Measurements from ENCODE around the gene CREB5. TPM values are rescaled to one million over a fixed set of nuclear protein-coding genes. Genes with fewer than 3 reads are reported as not detected.

The CREB5 gene
- total RNA-seq, 1 donor from 2014 or later: 13.6 TPM

GRCh38 chr7:28373990-28374389 lies 38.3 kb upstream of the CREB5 start:
- Mint-ChIP-seq H3K27ac (no peak overlapping the region), H3K36me3 (no peaks in the 10 kb centered on the region), H3K4me1 (no peaks in the 10 kb centered on the region), H3K27me3 (ENCODE audit: low read depth) (peaks cover 2% of the 10 kb centered on the region), H3K4me3 (no peak overlapping the region), H3K9me3 (no peaks in the 10 kb centered on the region)
- TF ChIP-seq CTCF (IDR thresholded peaks at IDR 0.05; ENCODE audit: unreplicated experiment): no peak
- DNase-seq (ENCODE audit: low spot score in 2 of 2, unreplicated experiment in 2 of 2): no peak

- Mint-ChIP-seq H3K36me3 (no peaks in the 10 kb centered on the region), H3K27me3 (ENCODE audit: low read depth) (peaks cover 2% of the 10 kb centered on the region), H3K27ac (no peak overlapping the region), H3K9me3 (no peaks in the 10 kb centered on the region), H3K4me3 (no peak overlapping the region), H3K4me1 (no peaks in the 10 kb centered on the region)
- no peak for DNase-seq (ENCODE audit: low spot score in 2 of 2, unreplicated experiment in 2 of 2)
- no peak for TF ChIP-seq CTCF (IDR thresholded peaks at IDR 0.05; ENCODE audit: unreplicated experiment)
These were observed 36.6 kb upstream of the CREB5 start for GRCh38 chr7:28375729-28376128.

- Mint-ChIP-seq H3K27me3 (ENCODE audit: low read depth) (peaks cover 3% of the 10 kb centered on the region), H3K4me1 (peaks cover 5% of the 10 kb centered on the region), H3K27ac (no peak overlapping the region), H3K9me3 (no peaks in the 10 kb centered on the region), H3K36me3 (no peaks in the 10 kb centered on the region), H3K4me3 (no peak overlapping the region)
- DNase-seq (ENCODE audit: low spot score in 2 of 2, unreplicated experiment in 2 of 2): no peak
- no peak for TF ChIP-seq CTCF (IDR thresholded peaks at IDR 0.05; ENCODE audit: unreplicated experiment)
These were observed 35.7 kb upstream of the CREB5 start for GRCh38 chr7:28376634-28377033.

- Mint-ChIP-seq H3K9me3 (no peaks in the 10 kb centered on the region), H3K36me3 (no peaks in the 10 kb centered on the region), H3K27me3 (ENCODE audit: low read depth) (peaks cover 1% of the 10 kb centered on the region), H3K4me1 (peaks cover 6% of the 10 kb centered on the region), H3K4me3 (no peak overlapping the region), H3K27ac (no peak overlapping the region)
- no peak for TF ChIP-seq CTCF (IDR thresholded peaks at IDR 0.05; ENCODE audit: unreplicated experiment)
- no peak for DNase-seq (ENCODE audit: low spot score in 2 of 2, unreplicated experiment in 2 of 2)
These were observed 33.7 kb upstream of the CREB5 start for GRCh38 chr7:28378574-28379149.

GRCh38 chr7:28381466-28381865 lies 30.9 kb upstream of the CREB5 start:
- H3K4me1 Mint-ChIP-seq: peaks cover 6% of the 10 kb centered on the region
- H3K9me3 Mint-ChIP-seq: no peaks in the 10 kb centered on the region
- DNase-seq (ENCODE audit: low spot score in 2 of 2, unreplicated experiment in 2 of 2): no peak
- no peaks in the 10 kb centered on the region for H3K36me3 Mint-ChIP-seq
- no peak overlapping the region for H3K4me3 Mint-ChIP-seq
- no peak for TF ChIP-seq CTCF (IDR thresholded peaks at IDR 0.05; ENCODE audit: unreplicated experiment)
- H3K27me3 Mint-ChIP-seq (ENCODE audit: low read depth): peaks cover 3% of the 10 kb centered on the region
- H3K27ac Mint-ChIP-seq: no peak overlapping the region

- Mint-ChIP-seq H3K27me3 (ENCODE audit: low read depth) (peaks cover 3% of the 10 kb centered on the region), H3K36me3 (no peaks in the 10 kb centered on the region), H3K4me3 (no peak overlapping the region), H3K27ac (no peak overlapping the region), H3K4me1 (peaks cover 6% of the 10 kb centered on the region), H3K9me3 (no peaks in the 10 kb centered on the region)
- no peak for DNase-seq (ENCODE audit: low spot score in 2 of 2, unreplicated experiment in 2 of 2)
- no peak for TF ChIP-seq CTCF (IDR thresholded peaks at IDR 0.05; ENCODE audit: unreplicated experiment)
These were observed 30.2 kb upstream of the CREB5 start for GRCh38 chr7:28382144-28382543.

All from mesothelial cell of epicardium (in vitro differentiated cells).